SK-N-MC (cell line): ENCODE data around the gene CSNK1E.

Experiments used
- EZH2 ChIP-seq: fragments of 200-600 bp; sonication (generic); IDR thresholded peaks from one replicate; pipeline ENCODE4 v1.6.1; 2017; ENCODE audit warnings: antibody characterized with exemption
- FOXP2 ChIP-seq: optimal IDR thresholded peaks from 2 replicates; pipeline ENCODE3; 2011; ENCODE audit warnings: mild to moderate bottlenecking, moderate library complexity; ENCODE audit not compliant: insufficient read depth; ENCODE audit errors: extremely low read length, control extremely low read depth
- POLR2AphosphoS5 ChIP-seq: IDR thresholded peaks from 2 replicates; pipeline ENCODE4 v1.6.1; 2012; ENCODE audit warnings: mild to moderate bottlenecking, low read depth, low read length, borderline replicate concordance

DNA sequence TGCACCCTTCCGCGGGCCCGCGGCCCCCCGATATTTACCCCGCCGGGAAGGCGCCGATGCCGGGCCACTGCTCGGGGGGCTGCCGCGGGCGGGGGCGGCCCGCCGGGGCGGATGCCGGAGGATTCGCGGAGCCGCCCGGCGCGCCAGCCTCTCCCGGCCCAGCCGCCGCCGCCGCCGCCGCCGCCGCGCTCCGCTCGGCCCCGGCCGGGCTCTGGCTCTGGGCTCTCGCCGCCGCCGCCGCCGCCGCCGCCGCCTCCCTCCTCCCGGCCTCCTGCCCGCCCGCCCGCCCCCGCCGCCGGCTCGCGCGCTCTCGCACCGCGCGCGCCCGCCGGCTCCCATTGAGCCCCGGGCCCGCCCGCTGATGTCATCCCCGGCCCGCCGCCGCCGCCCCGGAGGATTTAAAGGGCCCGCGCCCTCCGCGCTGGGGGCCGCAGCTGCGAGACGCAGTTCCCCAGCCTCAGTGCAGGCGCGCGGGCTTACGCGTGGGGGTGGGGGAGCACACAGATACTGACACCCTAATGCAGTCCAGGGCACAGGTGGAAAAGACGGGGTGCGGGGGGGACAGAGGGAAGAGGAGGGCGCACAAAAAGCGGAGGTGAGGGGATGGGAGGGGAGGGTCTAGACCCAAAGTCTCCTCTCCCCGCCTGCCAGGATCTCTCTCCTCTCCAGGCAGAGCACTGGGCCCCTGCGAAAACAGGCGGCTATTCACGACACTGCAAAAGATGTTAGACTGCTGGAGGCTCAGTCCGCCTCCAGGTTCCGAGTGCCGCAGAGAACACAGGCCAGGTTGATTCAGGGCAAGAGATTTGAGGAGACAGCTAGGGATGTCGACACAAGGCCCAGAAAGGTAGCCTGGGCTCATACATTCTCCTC lies at the start of gene CSNK1E:
- TF ChIP-seq POLR2AphosphoS5 (no peak; the same call in 1 of the 2 replicates), EZH2 (no peak), FOXP2 (no peak)
